Measurements from ENCODE around the gene ABCB10.
"Not testable (repeated sequence)": the region's sequence is repeated elsewhere in the genome, so short reads cannot be mapped to it uniquely, and the experiment has no call there.

Gene ABCB10

DNA sequence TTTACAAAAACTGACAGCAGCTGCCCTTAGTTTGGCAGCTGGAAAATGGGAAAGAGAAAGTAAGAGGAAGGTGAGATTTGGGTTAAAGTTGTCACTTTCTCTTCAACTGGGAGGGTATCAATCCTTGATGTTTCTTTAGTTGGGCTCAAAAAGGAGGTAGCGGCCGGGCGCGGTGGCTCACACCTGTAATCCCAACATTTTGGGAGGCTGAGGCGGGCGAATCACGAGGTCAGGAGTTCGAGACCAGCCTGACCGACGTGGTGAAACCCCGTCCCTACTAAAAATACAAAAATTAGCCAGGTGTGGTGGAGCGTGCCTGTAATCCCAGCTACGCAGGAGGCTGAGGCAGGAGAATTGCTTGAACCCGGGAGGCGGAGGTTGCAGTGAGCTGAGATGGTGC lies 1.6 kb upstream of the ABCB10 start:
- Mint-ChIP-seq H3K4me1 (ENCODE audit: low read depth) (peaks cover 25% of the 10 kb centered on the region), H3K27ac (peak overlapping the region; percentile 12)
- DNase-seq (ENCODE audit: low spot score); H3K9me3 Mint-ChIP-seq; H3K36me3 Mint-ChIP-seq (ENCODE audit: low read depth); H3K4me3 Mint-ChIP-seq; H3K27me3 Mint-ChIP-seq (ENCODE audit: low read depth): not testable (repeated sequence)

- Mint-ChIP-seq H3K4me3 (peak overlapping the region; percentile 96), H3K4me1 (ENCODE audit: low read depth) (peaks cover 30% of the 10 kb centered on the region), H3K27ac (peak overlapping the region; percentile 91)
- H3K9me3 Mint-ChIP-seq; DNase-seq (ENCODE audit: low spot score); H3K36me3 Mint-ChIP-seq (ENCODE audit: low read depth); H3K27me3 Mint-ChIP-seq (ENCODE audit: low read depth): not testable (repeated sequence)
These were observed 862 bp upstream of the ABCB10 start for GRCh38 chr1:229559336-229559801.

- Mint-ChIP-seq H3K4me3 (peak overlapping the region; percentile 88), H3K27me3 (ENCODE audit: low read depth) (no peaks in the 10 kb centered on the region), H3K9me3 (no peaks in the 10 kb centered on the region), H3K4me1 (ENCODE audit: low read depth) (peaks cover 36% of the 10 kb centered on the region), H3K36me3 (ENCODE audit: low read depth) (peaks cover 10% of the 10 kb centered on the region), H3K27ac (peak overlapping the region; percentile 91)
- peak; percentile 54 for DNase-seq (ENCODE audit: low spot score)
These were observed 543 bp downstream of the ABCB10 start for GRCh38 chr1:229557913-229558414.

GRCh38 chr1:229557200-229557850 lies 1.2 kb downstream of the ABCB10 start:
- peak overlapping the region; percentile 88 for H3K4me3 Mint-ChIP-seq
- peaks cover 10% of the 10 kb centered on the region for H3K36me3 Mint-ChIP-seq (ENCODE audit: low read depth)
- no peaks in the 10 kb centered on the region for H3K9me3 Mint-ChIP-seq
- DNase-seq (ENCODE audit: low spot score), result no peak
- H3K4me1 Mint-ChIP-seq (ENCODE audit: low read depth), result peaks cover 36% of the 10 kb centered on the region
- no peaks in the 10 kb centered on the region for H3K27me3 Mint-ChIP-seq (ENCODE audit: low read depth)
- H3K27ac Mint-ChIP-seq, result peak overlapping the region; percentile 91

- Mint-ChIP-seq H3K4me1 (ENCODE audit: low read depth) (peaks cover 37% of the 10 kb centered on the region), H3K36me3 (ENCODE audit: low read depth) (peaks cover 10% of the 10 kb centered on the region), H3K27me3 (ENCODE audit: low read depth) (no peaks in the 10 kb centered on the region), H3K27ac (peak overlapping the region; percentile 58), H3K9me3 (no peaks in the 10 kb centered on the region), H3K4me3 (peak overlapping the region; percentile 28)
- no peak for DNase-seq (ENCODE audit: low spot score)
These were observed 3.5 kb downstream of the ABCB10 start for GRCh38 chr1:229554886-229555621.

DNA sequence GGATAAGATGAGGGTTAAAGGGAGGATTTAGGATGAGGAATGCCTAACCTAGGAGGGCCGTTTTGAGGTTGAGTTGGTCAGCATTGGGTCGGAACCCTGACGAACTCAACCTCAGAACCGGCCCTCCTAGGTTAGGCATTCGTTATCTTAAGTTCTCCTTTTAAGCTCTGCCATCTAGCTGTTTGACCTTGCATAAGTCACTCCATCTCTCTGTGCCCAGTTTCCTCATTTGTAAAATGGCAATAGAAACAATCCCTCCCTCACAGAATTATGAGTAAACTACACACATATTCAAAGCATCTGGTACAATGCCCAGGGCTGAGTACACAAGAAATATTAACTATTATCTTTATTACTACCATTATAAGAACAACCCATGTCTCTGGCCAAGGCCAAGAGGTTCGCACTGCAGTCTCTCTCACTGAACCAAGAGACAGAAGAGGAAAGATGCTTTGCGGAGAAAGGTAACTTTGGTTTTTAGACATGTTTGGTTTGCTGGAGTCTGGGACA lies 4.8 kb downstream of the ABCB10 start:
- Mint-ChIP-seq H3K27ac (no peak overlapping the region), H3K4me1 (ENCODE audit: low read depth) (peaks cover 34% of the 10 kb centered on the region), H3K27me3 (ENCODE audit: low read depth) (no peaks in the 10 kb centered on the region), H3K9me3 (no peaks in the 10 kb centered on the region), H3K36me3 (ENCODE audit: low read depth) (peaks cover 10% of the 10 kb centered on the region), H3K4me3 (no peak overlapping the region)
- no peak for DNase-seq (ENCODE audit: low spot score)

DNA sequence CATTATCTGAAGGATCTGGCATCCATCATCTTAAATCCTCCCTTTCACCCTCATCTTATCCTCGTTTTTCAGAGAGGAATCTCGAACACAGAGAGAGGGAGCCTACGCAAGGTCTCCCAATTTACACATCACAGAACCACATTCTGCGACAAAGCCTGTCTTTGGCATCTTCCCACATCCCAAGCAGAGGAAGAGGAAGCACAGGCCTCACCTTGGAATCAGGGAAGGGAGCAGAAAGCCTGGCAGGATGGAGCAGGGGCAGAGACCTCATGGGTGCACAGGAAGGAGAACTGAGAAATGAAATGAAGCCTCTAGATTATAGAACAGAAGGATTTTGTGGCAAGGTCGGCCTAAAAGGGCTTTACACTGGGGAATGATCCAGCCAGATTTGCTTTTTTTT lies 5.8 kb downstream of the ABCB10 start:
- Mint-ChIP-seq H3K4me1 (ENCODE audit: low read depth) (peaks cover 34% of the 10 kb centered on the region), H3K27me3 (ENCODE audit: low read depth) (no peaks in the 10 kb centered on the region), H3K27ac (no peak overlapping the region), H3K4me3 (no peak overlapping the region), H3K36me3 (ENCODE audit: low read depth) (peaks cover 14% of the 10 kb centered on the region), H3K9me3 (no peaks in the 10 kb centered on the region)
- DNase-seq (ENCODE audit: low spot score), result no peak

- no peak for DNase-seq (ENCODE audit: low spot score)
- Mint-ChIP-seq H3K4me1 (ENCODE audit: low read depth) (peaks cover 21% of the 10 kb centered on the region), H3K9me3 (no peaks in the 10 kb centered on the region), H3K27me3 (ENCODE audit: low read depth) (no peaks in the 10 kb centered on the region), H3K36me3 (ENCODE audit: low read depth) (peaks cover 20% of the 10 kb centered on the region), H3K27ac (no peak overlapping the region), H3K4me3 (no peak overlapping the region)
These were observed 7.5 kb downstream of the ABCB10 start for GRCh38 chr1:229550812-229551567.

GRCh38 chr1:229547542-229547941 lies 11.0 kb downstream of the ABCB10 start:
- H3K4me3 Mint-ChIP-seq, result no peak overlapping the region
- DNase-seq (ENCODE audit: low spot score), result no peak
- H3K4me1 Mint-ChIP-seq (ENCODE audit: low read depth), result peaks cover 9% of the 10 kb centered on the region
- no peaks in the 10 kb centered on the region for H3K27me3 Mint-ChIP-seq (ENCODE audit: low read depth)
- no peaks in the 10 kb centered on the region for H3K9me3 Mint-ChIP-seq
- H3K27ac Mint-ChIP-seq, result no peak overlapping the region
- peaks cover 36% of the 10 kb centered on the region for H3K36me3 Mint-ChIP-seq (ENCODE audit: low read depth)

- DNase-seq (ENCODE audit: low spot score), result no peak
- H3K27ac Mint-ChIP-seq, result no peak overlapping the region
- H3K36me3 Mint-ChIP-seq (ENCODE audit: low read depth), result peaks cover 52% of the 10 kb centered on the region
- H3K4me3 Mint-ChIP-seq, result no peak overlapping the region
- H3K9me3 Mint-ChIP-seq, result no peaks in the 10 kb centered on the region
- no peaks in the 10 kb centered on the region for H3K27me3 Mint-ChIP-seq (ENCODE audit: low read depth)
- H3K4me1 Mint-ChIP-seq (ENCODE audit: low read depth), result peaks cover 13% of the 10 kb centered on the region
These were observed 13.9 kb downstream of the ABCB10 start for GRCh38 chr1:229544587-229544986.

DNA sequence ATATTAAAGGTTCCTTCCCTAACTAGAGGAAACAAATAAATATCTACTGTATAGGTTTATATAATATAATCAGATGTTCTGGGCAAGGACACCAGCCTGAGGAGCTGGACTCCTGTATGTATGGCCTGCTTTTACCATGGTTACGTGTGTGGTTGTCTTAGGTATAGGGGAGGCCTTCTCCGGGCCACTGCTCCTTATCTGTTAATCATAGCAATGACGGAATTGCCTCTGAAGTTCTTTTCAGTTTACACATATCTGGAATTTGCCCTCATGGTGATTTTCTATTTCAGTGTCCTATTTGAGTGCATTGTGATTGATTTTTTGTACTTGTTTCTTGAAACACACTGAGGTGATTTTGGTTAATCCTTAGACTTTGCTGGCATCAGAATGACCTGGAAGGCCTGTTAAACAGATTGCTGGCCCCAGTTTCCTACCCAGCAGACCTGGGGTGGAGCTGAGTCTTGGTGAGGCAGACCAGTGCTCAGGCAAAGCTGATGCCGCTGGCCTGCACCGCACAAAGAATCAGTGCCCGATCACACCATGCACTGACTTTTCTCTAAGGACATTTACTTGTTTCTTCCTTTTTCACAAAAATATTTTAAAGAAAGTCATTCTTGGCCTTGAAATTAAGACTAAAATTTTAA lies 18.5 kb downstream of the ABCB10 start:
- no peak for DNase-seq (ENCODE audit: low spot score)
- Mint-ChIP-seq H3K4me3 (no peak overlapping the region), H3K36me3 (ENCODE audit: low read depth) (peaks cover 66% of the 10 kb centered on the region), H3K27ac (no peak overlapping the region), H3K9me3 (no peaks in the 10 kb centered on the region), H3K27me3 (ENCODE audit: low read depth) (no peaks in the 10 kb centered on the region), H3K4me1 (ENCODE audit: low read depth) (peaks cover 14% of the 10 kb centered on the region)

DNA sequence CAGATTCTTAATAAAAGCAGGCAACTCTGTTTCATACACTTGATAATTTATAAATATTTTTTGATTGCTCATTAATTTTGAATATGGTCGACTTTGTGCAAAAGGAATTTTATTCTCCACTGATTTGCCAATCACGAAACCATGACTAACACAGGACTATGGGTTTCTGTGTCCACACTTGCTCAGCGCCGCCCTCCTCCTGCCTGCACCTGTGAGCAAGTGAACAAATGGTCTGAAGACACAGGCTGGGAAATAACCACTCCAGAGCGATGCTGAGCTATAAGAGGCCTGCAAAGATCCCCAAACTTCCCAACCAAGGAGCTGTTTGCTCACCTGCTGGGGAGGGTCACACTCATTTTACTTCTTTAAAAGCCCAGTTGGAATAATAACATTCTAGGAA lies 19.6 kb downstream of the ABCB10 start:
- Mint-ChIP-seq H3K4me3 (no peak overlapping the region), H3K27ac (no peak overlapping the region), H3K27me3 (ENCODE audit: low read depth) (no peaks in the 10 kb centered on the region), H3K36me3 (ENCODE audit: low read depth) (peaks cover 61% of the 10 kb centered on the region), H3K4me1 (ENCODE audit: low read depth) (peaks cover 14% of the 10 kb centered on the region), H3K9me3 (no peaks in the 10 kb centered on the region)
- DNase-seq (ENCODE audit: low spot score), result no peak

- no peaks in the 10 kb centered on the region for H3K27me3 Mint-ChIP-seq (ENCODE audit: low read depth)
These were observed 20.6 kb downstream of the ABCB10 start for GRCh38 chr1:229537894-229538293.

More at GRCh38 chr1:229537894-229538293, 20.6 kb downstream of the ABCB10 start:
- H3K9me3 Mint-ChIP-seq, result no peaks in the 10 kb centered on the region
- DNase-seq (ENCODE audit: low spot score), result no peak
- no peak overlapping the region for H3K27ac Mint-ChIP-seq
- peaks cover 58% of the 10 kb centered on the region for H3K36me3 Mint-ChIP-seq (ENCODE audit: low read depth)
- H3K4me1 Mint-ChIP-seq (ENCODE audit: low read depth), result peaks cover 9% of the 10 kb centered on the region
- H3K4me3 Mint-ChIP-seq, result no peak overlapping the region
